PFSK-1 (cell line): ENCODE results near the gene RNASEH2B.

ENCODE experiments used
- SIN3A ChIP-seq: IDR thresholded peaks from 2 replicates; pipeline ENCODE4 v1.6.1; 2012; ENCODE audit warnings: mild to moderate bottlenecking, low read length, moderate library complexity, borderline replicate concordance; ENCODE audit not compliant: insufficient read depth
- TAF1 ChIP-seq: IDR thresholded peaks from 2 replicates; pipeline ENCODE4 v1.6.1; 2012; ENCODE audit warnings: low read length, control low read depth, borderline replicate concordance; ENCODE audit not compliant: insufficient read depth

DNA sequence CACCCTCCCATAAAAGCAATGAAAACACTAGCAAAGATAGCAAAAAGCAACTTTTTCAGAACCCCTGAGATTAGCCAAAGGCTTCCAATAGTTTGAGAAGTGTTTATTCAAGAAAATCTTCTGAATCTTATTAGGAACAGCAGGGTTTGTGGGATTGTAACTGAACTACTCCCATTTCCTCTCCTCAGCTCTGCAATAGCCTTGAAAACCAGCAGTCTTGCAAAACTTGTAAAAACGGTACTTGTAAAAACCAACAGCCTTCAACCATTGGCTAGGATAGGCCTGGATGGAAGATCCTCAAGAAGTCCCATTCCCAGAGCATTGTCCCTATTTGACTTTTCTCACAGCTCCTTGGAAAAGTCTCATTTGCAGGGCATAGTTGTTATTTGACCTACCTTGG lies 12.1 kb downstream of the RNASEH2B start:
- TF ChIP-seq SIN3A (no peak), TAF1 (no peak)
